AG04450 (cell line): ENCODE data around the gene PPP1R26. TPM values are rescaled to one million over a fixed set of nuclear protein-coding genes. Genes with fewer than 3 reads are reported as not detected.

Experiments used
- CTCF ChIA-PET: fragments of 300-600, 350-600 bp; formaldehyde crosslinking; extraction: SDS; loops from one replicate; lab custom pipeline; 2022; ENCODE audit warnings: antibody characterized with exemption, inconsistent platforms; lab: Charles Lee
- POLR2A ChIA-PET: fragments of 350-600 bp; formaldehyde crosslinking; extraction: SDS; loops from one replicate; lab custom pipeline; 2021; ENCODE audit warnings: antibody characterized with exemption, inconsistent platforms; lab: Yijun Ruan, JAX
- DNase-seq: peaks from one replicate; pipeline ENCODE4 v3.0.0-alpha.2; 2011; ENCODE audit warnings: low read depth, low spot score
- H3K27ac ChIP-seq: one replicate; pipeline ENCODE4 v1.5.1; 2012; ENCODE audit warnings: low read depth, low read length, control low read depth
- H3K27me3 ChIP-seq: one replicate; pipeline ENCODE4 v1.6.0; 2012; ENCODE audit warnings: low read length; ENCODE audit not compliant: control insufficient read depth, insufficient read depth
- H3K4me3 ChIP-seq: 2 replicates; pipeline ENCODE4 v1.5.1; 2011; ENCODE audit warnings: mild to moderate bottlenecking, low read depth, low read length, control low read depth
- H3K9me3 ChIP-seq: 2 replicates; pipeline ENCODE4 v1.5.1; 2012; ENCODE audit warnings: low read length; ENCODE audit not compliant: control insufficient read depth, insufficient read depth
- CTCF ChIP-seq: IDR thresholded peaks from 2 replicates; pipeline ENCODE4 v1.5.1; 2011; ENCODE audit warnings: low read depth, low read length, control low read depth, inconsistent platforms
- polyA plus RNA-seq: library from polyadenylated mRNA; depleted of rRNA; stranded (reverse); fragments of >200 nt; gene quantifications from 2 replicates; pipeline ENCODE4 v1.2.3, GENCODE V29; 2011

The PPP1R26 gene
- polyA plus RNA-seq, 1 experiment, result 3.3 TPM

- H3K9me3 ChIP-seq, result no peaks in the 10 kb centered on the region
- ChIA-PET CTCF (interaction anchor here (1.1 to 1.4 kb wide), 2 partner anchors 12 to 14 kb away, joined by 3 to 4 read pairs; no protein-coding TSS in a partner anchor), POLR2A (no interaction called here)
- H3K27me3 ChIP-seq, result no peaks in the 10 kb centered on the region
- no peak overlapping the region for H3K4me3 ChIP-seq
- no peak for TF ChIP-seq CTCF
- DNase-seq, result no peak
- H3K27ac ChIP-seq, result no peak overlapping the region
Measured at GRCh38 chr9:135490166-135490870, 10.7 kb downstream of the PPP1R26 start.

GRCh38 chr9:135490980-135491464 lies 11.4 kb downstream of the PPP1R26 start:
- ChIA-PET CTCF (interaction anchor here (1.1 to 1.4 kb wide), 2 partner anchors 11 to 14 kb away, joined by 3 to 4 read pairs; no protein-coding TSS in a partner anchor), POLR2A (no interaction called here)
- no peak for TF ChIP-seq CTCF

GRCh38 chr9:135491764-135492163 lies 12.2 kb downstream of the PPP1R26 start:
- Histone ChIP-seq H3K9me3 (no peaks in the 10 kb centered on the region), H3K27ac (no peak overlapping the region), H3K4me3 (no peak overlapping the region), H3K27me3 (no peaks in the 10 kb centered on the region)
- ChIA-PET CTCF (interaction anchor here (1.4 kb wide), 1 partner anchor 13 kb away, joined by 4 read pairs; no protein-coding TSS in a partner anchor), POLR2A (interaction anchor here (0.7 kb wide), 1 partner anchor 318 kb away, joined by 8 read pairs; no protein-coding TSS in a partner anchor)
- TF ChIP-seq CTCF, result no peak
- no peak for DNase-seq

More at GRCh38 chr9:135490980-135491464, 11.4 kb downstream of the PPP1R26 start:
- Histone ChIP-seq H3K27me3 (no peaks in the 10 kb centered on the region), H3K9me3 (no peaks in the 10 kb centered on the region), H3K4me3 (no peak overlapping the region), H3K27ac (no peak overlapping the region)
- no peak for DNase-seq

- H3K4me3 ChIP-seq, result no peak overlapping the region
- H3K27ac ChIP-seq, result no peak overlapping the region
- no peaks in the 10 kb centered on the region for H3K27me3 ChIP-seq
- CTCF ChIA-PET, result interaction anchor here (0.6 to 1.8 kb wide), 2 partner anchors 12 to 21 kb away, joined by 6 read pairs; no protein-coding TSS in a partner anchor
- POLR2A ChIA-PET, result no interaction called here
- no peak for DNase-seq
- TF ChIP-seq CTCF, result no peak
- H3K9me3 ChIP-seq, result no peaks in the 10 kb centered on the region
Measured at GRCh38 chr9:135492886-135493669, 13.5 kb downstream of the PPP1R26 start.
